ENCODE measurements around the gene WDR75.

Gene WDR75

GRCh38 chr2:189408294-189408693, 33.0 kb upstream of the WDR75 start:
- no peak overlapping the region for H3K4me3 ChIP-seq (ENCODE audit: low read depth, low read length)
- TF ChIP-seq CTCF (conservative IDR thresholded peaks at IDR 0.05; ENCODE audit: low read depth, low read length): no peak
- peak; percentile 26 for DNase-seq (ENCODE audit: low read depth)

- H3K4me3 ChIP-seq (ENCODE audit: low read depth, low read length): no peak overlapping the region
- TF ChIP-seq CTCF (conservative IDR thresholded peaks at IDR 0.05; ENCODE audit: low read depth, low read length): no peak
- DNase-seq (ENCODE audit: low read depth): peak; percentile 38
These were observed 32.1 kb upstream of the WDR75 start for GRCh38 chr2:189409131-189409530.

- H3K4me3 ChIP-seq (ENCODE audit: low read depth, low read length): no peak overlapping the region
- DNase-seq (ENCODE audit: low read depth): peak; percentile 48
- no peak for TF ChIP-seq CTCF (conservative IDR thresholded peaks at IDR 0.05; ENCODE audit: low read depth, low read length)
These were observed 31.6 kb upstream of the WDR75 start for GRCh38 chr2:189409647-189410046.

GRCh38 chr2:189411860-189412259, 29.4 kb upstream of the WDR75 start:
- H3K4me3 ChIP-seq (ENCODE audit: low read depth, low read length): peak overlapping the region; percentile 21
- DNase-seq (ENCODE audit: low read depth): peak; percentile 97
- TF ChIP-seq CTCF (conservative IDR thresholded peaks at IDR 0.05; ENCODE audit: low read depth, low read length): no peak

- DNase-seq (ENCODE audit: low read depth): peak; percentile 90
- TF ChIP-seq CTCF (conservative IDR thresholded peaks at IDR 0.05; ENCODE audit: low read depth, low read length): peak; percentile 69
- no peak overlapping the region for H3K4me3 ChIP-seq (ENCODE audit: low read depth, low read length)
These were observed 28.8 kb upstream of the WDR75 start for GRCh38 chr2:189412330-189412953.

GRCh38 chr2:189413249-189413648, 28.0 kb upstream of the WDR75 start:
- no peak for TF ChIP-seq CTCF (conservative IDR thresholded peaks at IDR 0.05; ENCODE audit: low read depth, low read length)
- no peak for DNase-seq (ENCODE audit: low read depth)
- no peak overlapping the region for H3K4me3 ChIP-seq (ENCODE audit: low read depth, low read length)

GRCh38 chr2:189421644-189422043, 19.6 kb upstream of the WDR75 start:
- TF ChIP-seq CTCF (conservative IDR thresholded peaks at IDR 0.05; ENCODE audit: low read depth, low read length): peak; percentile 24
- peak; percentile 80 for DNase-seq (ENCODE audit: low read depth)

More at GRCh38 chr2:189421644-189422043, 19.6 kb upstream of the WDR75 start:
- no peak overlapping the region for H3K4me3 ChIP-seq (ENCODE audit: low read depth, low read length)
